Hepatocyte (in vitro differentiated cells): ENCODE measurements around the gene TREML2. TPM values are rescaled to one million over a fixed set of nuclear protein-coding genes. Genes with fewer than 3 reads are reported as not detected.

Experiments used
- DNase-seq: peaks from one replicate; pipeline ENCODE4 v3.0.0-alpha.2; 2016; ENCODE audit warnings: low spot score
- H2AFZ ChIP-seq: fragments of 200-600 bp; sonication (generic); 2 replicates; pipeline ENCODE4 v1.6.0; 2016; ENCODE audit warnings: antibody characterized with exemption, mild to moderate bottlenecking
- H3K27ac ChIP-seq: fragments of 200-600 bp; sonication (generic); 2 replicates; pipeline ENCODE4 v1.5.1; 2016; ENCODE audit warnings: mild to moderate bottlenecking
- H3K27me3 ChIP-seq: fragments of 200-600 bp; sonication (generic); 2 replicates; pipeline ENCODE4 v1.6.1; 2016
- H3K36me3 ChIP-seq: fragments of 200-600 bp; sonication (generic); replicated peaks from 2 replicates; pipeline ENCODE4 v1.5.1; 2016; ENCODE audit warnings: low read depth; ENCODE audit not compliant: insufficient read depth
- H3K4me1 ChIP-seq: fragments of 200-600 bp; sonication (generic); 2 replicates; pipeline ENCODE4 v1.5.1; 2016; ENCODE audit warnings: mild to moderate bottlenecking, moderate library complexity; ENCODE audit not compliant: insufficient read depth
- H3K4me2 ChIP-seq: fragments of 200-600 bp; sonication (generic); 2 replicates; pipeline ENCODE4 v1.6.0; 2016
- H3K4me3 ChIP-seq: fragments of 200-600 bp; sonication (generic); 2 replicates; pipeline ENCODE4 v1.5.1; 2016; ENCODE audit warnings: mild to moderate bottlenecking
- H3K79me2 ChIP-seq: fragments of 200-600 bp; sonication (generic); 2 replicates; pipeline ENCODE4 v1.6.0; 2017; ENCODE audit warnings: mild to moderate bottlenecking
- H3K9me2 ChIP-seq: fragments of 200-600 bp; sonication (generic); replicated peaks from 2 replicates; pipeline ENCODE4 v1.6.0; 2017; ENCODE audit warnings: mild to moderate bottlenecking; ENCODE audit not compliant: insufficient read depth
- H3K9me3 ChIP-seq: fragments of 200-600 bp; sonication (generic); 2 replicates; pipeline ENCODE4 v1.5.1; 2016; ENCODE audit warnings: low read depth, mild to moderate bottlenecking
- H4K20me1 ChIP-seq: fragments of 200-600 bp; sonication (generic); 2 replicates; pipeline ENCODE4 v1.6.0; 2016; ENCODE audit warnings: mild to moderate bottlenecking; ENCODE audit not compliant: insufficient read depth, poor library complexity, severe bottlenecking
- EZH2 ChIP-seq: fragments of 200-600 bp; sonication (generic); IDR thresholded peaks from 2 replicates; pipeline ENCODE4 v1.6.1; 2016; ENCODE audit warnings: antibody characterized with exemption, mild to moderate bottlenecking, borderline replicate concordance
- EZH2phosphoT487 ChIP-seq: fragments of 200-600 bp; sonication (generic); IDR thresholded peaks from one replicate; pipeline ENCODE4 v1.6.1; 2018; ENCODE audit warnings: antibody characterized with exemption, mild to moderate bottlenecking, low read depth, moderate library complexity; ENCODE audit not compliant: unreplicated experiment, severe bottlenecking
- WGBS: methylation state at CpG from one replicate; pipeline ENCODE4 v1.1.6; 2016; ENCODE audit warnings: low lambda C conversion rate; ENCODE audit errors: missing lambda C conversion rate; 5-methylcytosine and 5-hydroxymethylcytosine counted together
- polyA plus RNA-seq: library from polyadenylated mRNA; unstranded; fragments of >200 nt; fragmentation: Nextera tagmentation; extraction: Ambion mirVana; gene quantifications from 2 replicates; pipeline ENCODE4 v1.2.1, GENCODE V29; 2016
- total RNA-seq: library from RNA; depleted of rRNA; stranded (reverse); fragments of >200 nt; gene quantifications from 2 replicates; pipeline ENCODE4 v1.2.3, GENCODE V29; 2014
- TF ChIP-seq, protein P1 (sequence below): fragments of 200-600 bp; sonication (generic); IDR thresholded peaks from 2 replicates; pipeline ENCODE4 v1.5.1; 2016; ENCODE audit warnings: antibody characterized with exemption, mild to moderate bottlenecking; ENCODE audit not compliant: poor library complexity

The TREML2 gene
- total and polyA plus RNA-seq, 2 experiments from 2014 or later, result 0.40 TPM; not detected in 1

GRCh38 chr6:41174610-41175009 is 26.3 kb downstream of the TREML2 start:
- Histone ChIP-seq H3K9me2 (no peaks in the 10 kb centered on the region), H3K4me1 (no peaks in the 10 kb centered on the region), H3K36me3 (no peaks in the 10 kb centered on the region), H3K9me3 (no peaks in the 10 kb centered on the region), H3K79me2 (no peaks in the 10 kb centered on the region), H3K27me3 (peaks cover 26% of the 10 kb centered on the region), H3K4me3 (no peak overlapping the region), H3K4me2 (no peak overlapping the region), H3K27ac (no peak overlapping the region), H2AFZ (no peak overlapping the region), H4K20me1 (no peaks in the 10 kb centered on the region)
- TF ChIP-seq, protein P1, sequence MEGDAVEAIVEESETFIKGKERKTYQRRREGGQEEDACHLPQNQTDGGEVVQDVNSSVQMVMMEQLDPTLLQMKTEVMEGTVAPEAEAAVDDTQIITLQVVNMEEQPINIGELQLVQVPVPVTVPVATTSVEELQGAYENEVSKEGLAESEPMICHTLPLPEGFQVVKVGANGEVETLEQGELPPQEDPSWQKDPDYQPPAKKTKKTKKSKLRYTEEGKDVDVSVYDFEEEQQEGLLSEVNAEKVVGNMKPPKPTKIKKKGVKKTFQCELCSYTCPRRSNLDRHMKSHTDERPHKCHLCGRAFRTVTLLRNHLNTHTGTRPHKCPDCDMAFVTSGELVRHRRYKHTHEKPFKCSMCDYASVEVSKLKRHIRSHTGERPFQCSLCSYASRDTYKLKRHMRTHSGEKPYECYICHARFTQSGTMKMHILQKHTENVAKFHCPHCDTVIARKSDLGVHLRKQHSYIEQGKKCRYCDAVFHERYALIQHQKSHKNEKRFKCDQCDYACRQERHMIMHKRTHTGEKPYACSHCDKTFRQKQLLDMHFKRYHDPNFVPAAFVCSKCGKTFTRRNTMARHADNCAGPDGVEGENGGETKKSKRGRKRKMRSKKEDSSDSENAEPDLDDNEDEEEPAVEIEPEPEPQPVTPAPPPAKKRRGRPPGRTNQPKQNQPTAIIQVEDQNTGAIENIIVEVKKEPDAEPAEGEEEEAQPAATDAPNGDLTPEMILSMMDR, result no peak
- TF ChIP-seq EZH2phosphoT487 (no peak), EZH2 (no peak)
- 87% methylated on average over 2 of the region's 2 CpGs for WGBS
- DNase-seq, result no peak

GRCh38 chr6:41171908-41172307 is 29.0 kb downstream of the TREML2 start:
- H2AFZ ChIP-seq, result no peak overlapping the region
- H3K27me3 ChIP-seq, result peaks cover 18% of the 10 kb centered on the region
- no peaks in the 10 kb centered on the region for H4K20me1 ChIP-seq
- no peaks in the 10 kb centered on the region for H3K79me2 ChIP-seq
- no peak overlapping the region for H3K4me3 ChIP-seq
- no peaks in the 10 kb centered on the region for H3K9me2 ChIP-seq
- DNase-seq, result no peak
- TF ChIP-seq EZH2phosphoT487 (no peak), EZH2 (no peak)
- TF ChIP-seq, protein P1, result no peak
- 28% methylated on average over 3 of the region's 3 CpGs for WGBS
- no peak overlapping the region for H3K4me2 ChIP-seq
- no peaks in the 10 kb centered on the region for H3K9me3 ChIP-seq
- no peaks in the 10 kb centered on the region for H3K4me1 ChIP-seq
- no peak overlapping the region for H3K27ac ChIP-seq
- H3K36me3 ChIP-seq, result no peaks in the 10 kb centered on the region

GRCh38 chr6:41170547-41171160 is 30.3 kb downstream of the TREML2 start:
- Histone ChIP-seq H3K4me2 (no peak overlapping the region), H3K27me3 (peaks cover 9% of the 10 kb centered on the region), H3K4me3 (no peak overlapping the region), H4K20me1 (no peaks in the 10 kb centered on the region), H3K4me1 (no peaks in the 10 kb centered on the region), H2AFZ (no peak overlapping the region), H3K27ac (no peak overlapping the region), H3K9me3 (no peaks in the 10 kb centered on the region), H3K79me2 (no peaks in the 10 kb centered on the region), H3K36me3 (no peaks in the 10 kb centered on the region), H3K9me2 (no peaks in the 10 kb centered on the region)
- no peak for DNase-seq
- TF ChIP-seq EZH2phosphoT487, result no peak
- no peak for TF ChIP-seq EZH2
- TF ChIP-seq, protein P1, result no peak
- 62% methylated on average over 4 of the region's 4 CpGs for WGBS
